Central memory CD8-positive, alpha-beta T cell (primary cell): ENCODE data around the gene LINGO1.

Source experiments
- ATAC-seq: fragments of 150-1000 bp; cut with Tn5 transposase; replicated peaks from 2 replicates; pipeline ENCODE4 v1.10.0; 2022; ENCODE audit warnings: mild to moderate bottlenecking, moderate FRiP score, moderate number of reproducible peaks; ENCODE audit not compliant: poor library complexity, severe bottlenecking; ENCODE audit errors: extremely low read depth
- DNase-seq, 2 donors: peaks; one replicate each; pipeline ENCODE4 v3.0.0; 2021; ENCODE audit warnings: low spot score in 2 of 2
- H3K27ac Mint-ChIP-seq: one replicate; pipeline ENCODE4 v1.8.0; 2022; ENCODE audit warnings: low read depth, mild to moderate bottlenecking, moderate library complexity, mixed read lengths
- H3K27me3 Mint-ChIP-seq: one replicate; pipeline ENCODE4 v1.8.0; 2022; ENCODE audit warnings: mixed read lengths
- H3K36me3 Mint-ChIP-seq: one replicate; pipeline ENCODE4 v1.8.0; 2022; ENCODE audit warnings: mild to moderate bottlenecking, moderate library complexity, mixed read lengths; ENCODE audit not compliant: insufficient read depth
- H3K4me1 Mint-ChIP-seq: one replicate; pipeline ENCODE4 v1.8.0; 2022; ENCODE audit warnings: mixed read lengths
- H3K4me3 Mint-ChIP-seq: one replicate; pipeline ENCODE4 v1.8.0; 2022; ENCODE audit warnings: mild to moderate bottlenecking, moderate library complexity, mixed read lengths
- H3K9me3 Mint-ChIP-seq: one replicate; pipeline ENCODE4 v1.8.0; 2022; ENCODE audit warnings: mixed read lengths

The LINGO1 gene

GRCh38 chr15:77604973-77605372 lies 27.7 kb downstream of the LINGO1 start:
- Mint-ChIP-seq H3K9me3 (no peaks in the 10 kb centered on the region), H3K4me3 (peak overlapping the region; percentile 26), H3K27ac (no peak overlapping the region), H3K36me3 (peaks cover 5% of the 10 kb centered on the region), H3K4me1 (peaks cover 7% of the 10 kb centered on the region), H3K27me3 (peaks cover 5% of the 10 kb centered on the region)
- ATAC-seq (no peak), DNase-seq (no peak)

GRCh38 chr15:77603611-77604336 lies 28.9 kb downstream of the LINGO1 start:
- Mint-ChIP-seq H3K4me1 (peaks cover 7% of the 10 kb centered on the region), H3K27ac (no peak overlapping the region), H3K9me3 (no peaks in the 10 kb centered on the region), H3K36me3 (peaks cover 5% of the 10 kb centered on the region), H3K4me3 (no peak overlapping the region), H3K27me3 (no peaks in the 10 kb centered on the region)
- DNase-seq (no peak), ATAC-seq (no peak)

GRCh38 chr15:77602800-77603199 lies 29.9 kb downstream of the LINGO1 start:
- Mint-ChIP-seq H3K27ac (no peak overlapping the region), H3K4me1 (peaks cover 7% of the 10 kb centered on the region), H3K27me3 (no peaks in the 10 kb centered on the region), H3K4me3 (no peak overlapping the region), H3K36me3 (peaks cover 5% of the 10 kb centered on the region), H3K9me3 (no peaks in the 10 kb centered on the region)
- DNase-seq (no peak), ATAC-seq (no peak)

GRCh38 chr15:77599899-77600298 lies 32.8 kb downstream of the LINGO1 start:
- H3K4me3 Mint-ChIP-seq = no peak overlapping the region
- no peak for ATAC-seq
- H3K9me3 Mint-ChIP-seq = no peaks in the 10 kb centered on the region
- H3K27me3 Mint-ChIP-seq = no peaks in the 10 kb centered on the region
- H3K4me1 Mint-ChIP-seq = peaks cover 6% of the 10 kb centered on the region
- H3K36me3 Mint-ChIP-seq = peaks cover 7% of the 10 kb centered on the region
- DNase-seq = no peak
- no peak overlapping the region for H3K27ac Mint-ChIP-seq

- Mint-ChIP-seq H3K9me3 (no peaks in the 10 kb centered on the region), H3K27me3 (no peaks in the 10 kb centered on the region), H3K4me3 (no peak overlapping the region), H3K36me3 (peaks cover 4% of the 10 kb centered on the region), H3K27ac (no peak overlapping the region), H3K4me1 (peaks cover under 1% of the 10 kb centered on the region)
- no peak for DNase-seq
- no peak for ATAC-seq
Measured at GRCh38 chr15:77599357-77599756, 33.4 kb downstream of the LINGO1 start.

- Mint-ChIP-seq H3K27me3 (no peaks in the 10 kb centered on the region), H3K36me3 (peaks cover 2% of the 10 kb centered on the region), H3K4me3 (no peak overlapping the region), H3K27ac (no peak overlapping the region), H3K4me1 (no peaks in the 10 kb centered on the region), H3K9me3 (no peaks in the 10 kb centered on the region)
- DNase-seq = no peak
- no peak for ATAC-seq
Measured at GRCh38 chr15:77598644-77599043, 34.1 kb downstream of the LINGO1 start.

- no peak for ATAC-seq
- peaks cover 2% of the 10 kb centered on the region for H3K36me3 Mint-ChIP-seq
- no peaks in the 10 kb centered on the region for H3K9me3 Mint-ChIP-seq
- no peaks in the 10 kb centered on the region for H3K27me3 Mint-ChIP-seq
- no peak for DNase-seq
- H3K4me1 Mint-ChIP-seq = no peaks in the 10 kb centered on the region
- no peak overlapping the region for H3K4me3 Mint-ChIP-seq
- no peak overlapping the region for H3K27ac Mint-ChIP-seq
Measured at GRCh38 chr15:77597804-77598453, 34.8 kb downstream of the LINGO1 start.

GRCh38 chr15:77596821-77597803 lies 35.6 kb downstream of the LINGO1 start:
- Mint-ChIP-seq H3K27me3 (peaks cover 7% of the 10 kb centered on the region), H3K4me3 (no peak overlapping the region), H3K27ac (no peak overlapping the region), H3K4me1 (no peaks in the 10 kb centered on the region), H3K36me3 (peaks cover 2% of the 10 kb centered on the region), H3K9me3 (no peaks in the 10 kb centered on the region)
- ATAC-seq (no peak), DNase-seq (no peak)

- no peak for ATAC-seq
- peaks cover 2% of the 10 kb centered on the region for H3K36me3 Mint-ChIP-seq
- H3K9me3 Mint-ChIP-seq = no peaks in the 10 kb centered on the region
- peaks cover 18% of the 10 kb centered on the region for H3K27me3 Mint-ChIP-seq
- H3K4me3 Mint-ChIP-seq = no peak overlapping the region
- DNase-seq = no peak
- no peaks in the 10 kb centered on the region for H3K4me1 Mint-ChIP-seq
- H3K27ac Mint-ChIP-seq = no peak overlapping the region
Measured at GRCh38 chr15:77595231-77595630, 37.5 kb downstream of the LINGO1 start.

GRCh38 chr15:77592758-77593157 lies 40.0 kb downstream of the LINGO1 start:
- H3K36me3 Mint-ChIP-seq = peaks cover 2% of the 10 kb centered on the region

GRCh38 chr15:77591968-77592613 lies 40.6 kb downstream of the LINGO1 start:
- Mint-ChIP-seq H3K27ac (no peak overlapping the region), H3K4me1 (no peaks in the 10 kb centered on the region), H3K9me3 (no peaks in the 10 kb centered on the region), H3K36me3 (peaks cover 2% of the 10 kb centered on the region), H3K27me3 (peaks cover 18% of the 10 kb centered on the region), H3K4me3 (no peak overlapping the region)
- ATAC-seq (no peak), DNase-seq (no peak)

More at GRCh38 chr15:77592758-77593157, 40.0 kb downstream of the LINGO1 start:
- ATAC-seq (no peak), DNase-seq (no peak)
- Mint-ChIP-seq H3K27ac (no peak overlapping the region), H3K4me1 (no peaks in the 10 kb centered on the region), H3K4me3 (no peak overlapping the region), H3K27me3 (peaks cover 18% of the 10 kb centered on the region), H3K9me3 (no peaks in the 10 kb centered on the region)

- no peak overlapping the region for H3K4me3 Mint-ChIP-seq
- no peak overlapping the region for H3K27ac Mint-ChIP-seq
- no peak for DNase-seq
- peaks cover 33% of the 10 kb centered on the region for H3K27me3 Mint-ChIP-seq
- ATAC-seq = no peak
- no peaks in the 10 kb centered on the region for H3K9me3 Mint-ChIP-seq
- H3K36me3 Mint-ChIP-seq = no peaks in the 10 kb centered on the region
- H3K4me1 Mint-ChIP-seq = no peaks in the 10 kb centered on the region
Measured at GRCh38 chr15:77589839-77590238, 42.9 kb downstream of the LINGO1 start.
